HL-60 (cell line): ENCODE measurements around the gene UBE2A.

Source experiments
- DNase-seq, 2 experiments: peaks; one replicate each; pipeline ENCODE4 v3.0.0-alpha.2; 2010 to 2020; ENCODE audit warnings: low read depth in 1 of 2, low spot score in 1 of 2
- H3K27ac ChIP-seq: fragments of 250-450 bp; sonication (Bioruptor Pico); replicated peaks from 2 replicates; pipeline ENCODE4 v1.5.1; 2020; ENCODE audit warnings: mild to moderate bottlenecking, moderate library complexity
- H3K27me3 ChIP-seq: fragments of 250-450 bp; sonication (Bioruptor Pico); 2 replicates; pipeline ENCODE4 v1.5.1; 2021; ENCODE audit warnings: mild to moderate bottlenecking, moderate library complexity; ENCODE audit not compliant: insufficient read depth, poor library complexity, severe bottlenecking
- H3K4me3 ChIP-seq: replicated peaks from 2 replicates; pipeline ENCODE4 v1.5.1; 2011; ENCODE audit warnings: mild to moderate bottlenecking, control low read depth, low read length; ENCODE audit not compliant: insufficient read depth
- CTCF ChIP-seq: IDR thresholded peaks from one replicate; pipeline ENCODE4 v1.5.1; 2011; ENCODE audit warnings: low read length, control low read depth, inconsistent platforms; ENCODE audit not compliant: insufficient read depth
- GABPA ChIP-seq: IDR thresholded peaks from 2 replicates; pipeline ENCODE4 v1.6.1; 2012; ENCODE audit warnings: low read depth
- POLR2AphosphoS5 ChIP-seq: IDR thresholded peaks from 2 replicates; pipeline ENCODE4 v1.6.1; 2012; ENCODE audit warnings: low read depth
- REST ChIP-seq: IDR thresholded peaks from 2 replicates; pipeline ENCODE4 v1.6.1; 2012; ENCODE audit warnings: low read depth; ENCODE audit not compliant: insufficient replicate concordance
- SPI1 ChIP-seq: IDR thresholded peaks from 2 replicates; pipeline ENCODE4 v1.6.1; 2012; ENCODE audit warnings: low read depth, mild to moderate bottlenecking, borderline replicate concordance

The UBE2A gene

DNA sequence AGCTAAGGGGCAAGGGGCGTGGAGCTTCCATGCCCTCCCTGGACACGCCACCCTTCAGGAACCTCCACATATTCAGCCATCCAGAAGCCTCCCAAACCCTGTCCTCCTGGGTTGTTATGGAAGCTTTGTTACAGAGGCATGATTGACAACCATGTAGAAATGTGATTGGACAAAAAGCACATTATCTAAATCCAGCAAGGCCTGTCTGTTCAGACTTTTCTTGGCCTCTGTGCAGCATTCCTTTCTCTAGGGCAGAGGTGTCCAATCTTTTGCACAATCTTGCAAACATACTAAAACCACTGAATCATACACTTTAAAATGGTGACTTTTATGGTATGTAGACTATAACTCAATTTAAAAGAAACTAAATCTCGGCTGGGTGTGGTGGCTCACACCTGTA is 21.9 kb upstream of the UBE2A start:
- Histone ChIP-seq H3K27me3 (no peaks in the 10 kb centered on the region), H3K4me3 (no peak overlapping the region), H3K27ac (no peak overlapping the region)
- no peak for DNase-seq
- TF ChIP-seq GABPA (no peak), SPI1 (no peak), CTCF (no peak), REST (no peak), POLR2AphosphoS5 (no peak)

DNA sequence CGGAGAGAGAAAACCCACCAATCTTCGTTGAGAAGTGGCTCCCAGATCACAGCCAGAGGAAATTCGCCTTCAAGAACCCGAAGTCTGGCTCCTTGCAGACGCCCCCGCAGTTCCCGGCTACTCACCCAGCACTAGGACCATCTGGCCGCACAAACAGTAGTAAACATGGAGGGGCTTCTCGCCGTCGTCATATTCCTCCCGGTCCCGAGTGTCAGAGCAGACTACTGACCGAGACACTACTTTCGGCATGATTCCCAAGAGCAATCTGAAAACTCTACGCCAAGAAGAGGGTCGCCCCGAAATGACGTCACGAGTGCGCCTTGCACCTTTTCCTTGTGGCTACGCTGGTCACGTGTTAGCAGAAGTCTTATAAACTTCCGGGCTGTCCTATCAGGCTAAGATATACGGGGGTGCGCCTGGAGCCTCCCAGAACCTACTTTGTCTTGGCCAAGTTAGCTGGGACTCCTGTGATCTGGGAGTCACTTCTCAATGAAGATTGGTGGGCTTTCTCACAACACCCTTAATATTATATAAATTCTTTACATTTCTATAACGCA is 9.2 kb upstream of the UBE2A start, which contains the start of gene STEEP1:
STEEP1 (minus strand) TSS at position 303 of the 557 bp plus-strand sequence; CDS start at position 249, 54 bp downstream.
- Histone ChIP-seq H3K27me3 (no peaks in the 10 kb centered on the region), H3K4me3 (peak within 1 kb of the TSS; percentile 73), H3K27ac (peak within 1 kb of the TSS; percentile 66)
- DNase-seq, result peak; percentile 82 to 97
- TF ChIP-seq POLR2AphosphoS5, result peak; percentile 54; the same call in 1 of the 2 replicates
- no peak for TF ChIP-seq GABPA

GRCh38 chrX:119570351-119570835 is 4.0 kb upstream of the UBE2A start:
- TF ChIP-seq REST (no peak), SPI1 (no peak), GABPA (no peak), POLR2AphosphoS5 (no peak), CTCF (no peak)
- H3K27me3 ChIP-seq, result no peaks in the 10 kb centered on the region
- no peak overlapping the region for H3K27ac ChIP-seq
- DNase-seq, result no peak
- H3K4me3 ChIP-seq, result no peak overlapping the region

GRCh38 chrX:119573222-119573621 is 1.1 kb upstream of the UBE2A start:
- H3K27ac ChIP-seq, result no peak overlapping the region
- H3K27me3 ChIP-seq, result no peaks in the 10 kb centered on the region
- no peak for TF ChIP-seq POLR2AphosphoS5
- TF ChIP-seq CTCF, result no peak
- no peak for TF ChIP-seq SPI1
- no peak for TF ChIP-seq GABPA
- no peak for TF ChIP-seq REST
- no peak for DNase-seq
- no peak overlapping the region for H3K4me3 ChIP-seq
